Lower leg skin (tissue), 3 donors: ENCODE results near the gene RHBDD2.

Experiments
- CTCF ChIP-seq, 3 donors: fragments of 450-650 bp; IDR thresholded peaks; one replicate each; pipeline ENCODE4 v1.5.1; 2016; ENCODE audit warnings: antibody characterized with exemption in 3 of 3, mild to moderate bottlenecking in 3 of 3, moderate library complexity in 2 of 3
- POLR2A ChIP-seq, 2 donors: fragments of 450-650 bp; IDR thresholded peaks; one replicate each; pipeline ENCODE4 v1.6.1; 2016 to 2017; ENCODE audit warnings: antibody characterized with exemption in 2 of 2, mild to moderate bottlenecking in 1 of 2, moderate library complexity in 1 of 2

GRCh38 chr7:75916259-75916658 lies 37.4 kb downstream of the RHBDD2 start:
- TF ChIP-seq POLR2A (IDR thresholded peaks at IDR 0.05) (no peak), CTCF (IDR thresholded peaks at IDR 0.05) (no peak)
